Prostate gland (tissue), 2 donors: ENCODE results near the gene PLA2G4D. TPM values are rescaled to one million over a fixed set of nuclear protein-coding genes. Genes with fewer than 3 reads are reported as not detected.

Source experiments
- DNase-seq: peaks from one replicate; pipeline ENCODE4 v3.0.0-alpha.2; 2019; ENCODE audit warnings: low spot score
- H3K27ac ChIP-seq, 2 donors: fragments of 200-600 bp; sonication (generic); 2 replicates each; pipeline ENCODE4 v1.5.1; 2017 to 2019
- H3K27me3 ChIP-seq: fragments of 200-600 bp; sonication (generic); replicated peaks from 2 replicates; pipeline ENCODE4 v1.5.1; 2019; ENCODE audit not compliant: insufficient read depth
- H3K36me3 ChIP-seq, 2 donors: fragments of 200-600 bp; sonication (generic); 1 replicate in 1 of 2; 2 replicates in 1 of 2; pipeline versions ENCODE4 v1.5.1 to v1.8.1; 2017 to 2019
- H3K4me1 ChIP-seq: fragments of 200-600 bp; sonication (generic); replicated peaks from 2 replicates; pipeline ENCODE4 v1.5.1; 2019
- H3K4me3 ChIP-seq, 2 donors: fragments of 200-600 bp; sonication (generic); 2 replicates each; pipeline ENCODE4 v1.5.1; 2017 to 2019
- H3K9me3 ChIP-seq: fragments of 200-600 bp; sonication (generic); 2 replicates; pipeline ENCODE4 v1.5.1; 2017
- CTCF ChIP-seq, 4 experiments: fragments of 200-600 bp in 2 of 4; fragments of 450-650 bp in 2 of 4; sonication (generic) in 2 of 4; IDR thresholded peaks; 1 replicate in 3 of 4; 2 replicates in 1 of 4; pipeline ENCODE4 v1.5.1; 2016 to 2019; ENCODE audit warnings: antibody characterized with exemption in 4 of 4, mild to moderate bottlenecking in 2 of 4, moderate library complexity in 2 of 4
- POLR2A ChIP-seq: fragments of 450-650 bp; IDR thresholded peaks from one replicate; pipeline ENCODE4 v1.6.1; 2016; ENCODE audit warnings: antibody characterized with exemption, mild to moderate bottlenecking
- POLR2AphosphoS5 ChIP-seq: sonication (generic); formaldehyde crosslinking; IDR thresholded peaks from one replicate; pipeline ENCODE4 v1.6.1; 2017; ENCODE audit warnings: antibody characterized with exemption
- WGBS: methylation state at CpG from one replicate; pipeline ENCODE4 v1.1.5; 2018; 5-methylcytosine and 5-hydroxymethylcytosine counted together
- intact Hi-C: fragments of 100-400 bp; cut with DNase I; formaldehyde crosslinking; loops from one replicate; pipeline ENCODE4 v1.14.2; 2022
- total RNA-seq, 2 donors: library from RNA; depleted of rRNA; stranded (reverse); fragments of >200 nt; gene quantifications; one replicate each; pipeline ENCODE4 v1.1.0, GENCODE V29; 2016

The PLA2G4D gene
- total RNA-seq, 2 donors from 2014 or later = 1.5 to 2.1 TPM

GRCh38 chr15:42064271-42064670, 30.1 kb downstream of the PLA2G4D start:
- 79% methylated on average over 4 of the region's 4 CpGs for WGBS
- intact Hi-C loops = no loop called here
- H3K27me3 ChIP-seq = no peaks in the 10 kb centered on the region
- H3K36me3 ChIP-seq = no peaks in the 10 kb centered on the region
- H3K4me3 ChIP-seq = no peak overlapping the region
- H3K27ac ChIP-seq = no peak overlapping the region
- no peak for TF ChIP-seq CTCF (IDR thresholded peaks at IDR 0.05)
- no peak for TF ChIP-seq POLR2AphosphoS5
- TF ChIP-seq POLR2A = no peak
- no peaks in the 10 kb centered on the region for H3K9me3 ChIP-seq
- H3K4me1 ChIP-seq = no peaks in the 10 kb centered on the region
- no peak for DNase-seq

- Histone ChIP-seq H3K27me3 (no peaks in the 10 kb centered on the region), H3K27ac (no peak overlapping the region), H3K36me3 (no peaks in the 10 kb centered on the region), H3K9me3 (no peaks in the 10 kb centered on the region), H3K4me1 (no peaks in the 10 kb centered on the region), H3K4me3 (no peak overlapping the region)
- 93% methylated on average over 12 of the region's 12 CpGs for WGBS
- no peak for TF ChIP-seq CTCF (IDR thresholded peaks at IDR 0.05)
- no peak for TF ChIP-seq POLR2AphosphoS5
- TF ChIP-seq POLR2A = no peak
- DNase-seq = no peak
- intact Hi-C loops = no loop called here
Measured at GRCh38 chr15:42063122-42063848, 31.1 kb downstream of the PLA2G4D start.

- no peak for DNase-seq
- intact Hi-C loops = no loop called here
- Histone ChIP-seq H3K27ac (no peak overlapping the region), H3K36me3 (no peaks in the 10 kb centered on the region), H3K9me3 (no peaks in the 10 kb centered on the region), H3K27me3 (no peaks in the 10 kb centered on the region), H3K4me1 (no peaks in the 10 kb centered on the region), H3K4me3 (no peak overlapping the region)
- TF ChIP-seq CTCF (IDR thresholded peaks at IDR 0.05) = no peak
- no peak for TF ChIP-seq POLR2AphosphoS5
- TF ChIP-seq POLR2A = no peak
- WGBS = 96% methylated on average over 9 of the region's 9 CpGs
Measured at GRCh38 chr15:42062284-42062806, 32.0 kb downstream of the PLA2G4D start.

- intact Hi-C loops = no loop called here
- no peaks in the 10 kb centered on the region for H3K27me3 ChIP-seq
- H3K4me3 ChIP-seq = no peak overlapping the region
- no peaks in the 10 kb centered on the region for H3K9me3 ChIP-seq
- DNase-seq = no peak
- TF ChIP-seq CTCF (IDR thresholded peaks at IDR 0.05) (no peak), POLR2A (no peak), POLR2AphosphoS5 (no peak)
- no peak overlapping the region for H3K27ac ChIP-seq
- 78% methylated on average over 5 of the region's 5 CpGs for WGBS
- H3K36me3 ChIP-seq = no peaks in the 10 kb centered on the region
- no peaks in the 10 kb centered on the region for H3K4me1 ChIP-seq
Measured at GRCh38 chr15:42060797-42061196, 33.6 kb downstream of the PLA2G4D start.

- no peak for DNase-seq
- no peaks in the 10 kb centered on the region for H3K9me3 ChIP-seq
- no peaks in the 10 kb centered on the region for H3K4me1 ChIP-seq
- intact Hi-C loops = no loop called here
- no peak overlapping the region for H3K27ac ChIP-seq
- WGBS = 83% methylated on average over 4 of the region's 4 CpGs
- H3K36me3 ChIP-seq = no peaks in the 10 kb centered on the region
- H3K27me3 ChIP-seq = no peaks in the 10 kb centered on the region
- H3K4me3 ChIP-seq = no peak overlapping the region
- TF ChIP-seq POLR2AphosphoS5 = no peak
- TF ChIP-seq CTCF (IDR thresholded peaks at IDR 0.05) = no peak
- TF ChIP-seq POLR2A = no peak
Measured at GRCh38 chr15:42060477-42060763, 33.9 kb downstream of the PLA2G4D start.
